HG03025 (cell line): Measurements from ENCODE around the gene ITGB1.
"Not testable (repeated sequence)": the region's sequence is repeated elsewhere in the genome, so short reads cannot be mapped to it uniquely, and the experiment has no call there.

ENCODE experiments used
- ATAC-seq: cut with Tn5 transposase; IDR thresholded peaks from one replicate; pipeline ENCODE4 v1.9.1; 2021; ENCODE audit warnings: mild to moderate bottlenecking, moderate library complexity; ENCODE audit not compliant: unreplicated experiment, low FRiP score

Gene ITGB1

DNA sequence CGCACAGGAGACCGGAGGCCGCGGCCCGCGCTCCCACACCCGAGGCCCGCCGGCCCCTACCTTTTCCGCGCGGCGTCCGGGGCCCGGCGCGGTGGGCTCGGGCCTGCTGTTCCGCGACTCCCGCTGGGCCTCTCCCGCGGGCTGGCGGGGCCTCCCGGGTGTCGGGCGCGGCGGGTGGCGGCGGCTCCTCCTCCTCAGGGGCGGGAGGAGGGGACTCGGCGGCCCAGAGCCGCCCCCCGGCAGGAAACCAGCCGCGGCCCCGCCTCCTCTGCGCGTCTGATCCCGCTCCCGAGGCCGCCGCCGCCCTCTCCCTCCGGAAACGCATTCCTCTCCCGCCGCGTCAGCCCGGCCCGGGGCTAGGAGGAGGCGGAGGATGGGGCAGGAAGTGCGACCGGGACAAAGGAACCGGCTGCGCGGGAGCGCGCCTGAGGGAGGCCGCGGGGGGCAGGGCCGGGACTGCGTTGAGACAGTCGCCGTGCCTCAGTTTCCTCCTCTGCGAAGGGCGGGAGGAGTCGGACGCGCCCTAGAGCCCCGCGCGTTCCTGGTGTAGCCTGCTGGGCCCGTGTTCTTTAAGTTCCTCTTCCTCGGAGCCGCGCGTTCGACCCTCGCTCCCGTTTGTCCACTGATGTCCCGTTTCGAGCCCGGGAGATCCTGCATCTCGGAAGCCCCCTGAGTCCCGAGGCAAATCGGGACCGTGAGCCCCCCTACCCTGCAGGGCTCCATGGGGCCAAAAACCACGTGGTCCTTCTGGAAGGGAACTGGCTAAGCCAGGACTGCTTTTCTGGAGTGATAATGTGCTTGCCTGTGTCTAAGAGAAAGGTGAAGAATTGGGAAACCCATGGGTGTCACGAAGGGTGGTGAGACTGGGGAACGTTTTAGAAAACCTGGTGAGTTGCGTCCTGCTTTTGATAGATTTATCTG is at the start of gene ITGB1:
Gene ITGB1, minus strand, starts transcription at position 146 of the 921 bp plus-strand sequence. CDS start 22,672 bp downstream, outside the sequence.
- ATAC-seq = peak; percentile 86

DNA sequence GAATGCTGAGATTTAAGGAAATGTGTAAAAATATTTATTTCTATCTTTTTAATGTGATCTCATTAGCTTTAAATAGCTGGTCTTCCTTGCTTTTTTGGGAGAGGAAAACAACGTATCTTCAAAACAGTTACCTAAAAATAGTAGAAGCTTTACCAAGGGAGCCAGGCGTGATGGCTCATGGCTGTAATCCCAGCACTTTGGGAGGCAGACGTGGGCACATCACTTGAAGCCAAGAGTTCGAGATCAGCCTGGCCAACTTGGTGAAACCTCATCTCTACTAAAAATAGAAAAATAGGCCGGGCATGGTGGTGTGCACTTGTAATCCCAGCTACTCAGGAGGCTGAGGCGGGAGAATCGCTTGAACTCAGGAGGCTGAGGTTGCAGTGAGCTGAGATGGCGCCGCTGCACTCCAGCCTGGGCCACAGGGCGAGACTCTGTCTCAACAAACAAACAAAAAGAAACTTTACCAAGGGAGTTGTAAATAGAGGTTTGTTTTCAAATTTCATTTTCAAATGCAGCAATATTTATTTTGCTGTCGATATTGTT is 48.4 kb upstream of the ITGB1 start:
- ATAC-seq = no peak

DNA sequence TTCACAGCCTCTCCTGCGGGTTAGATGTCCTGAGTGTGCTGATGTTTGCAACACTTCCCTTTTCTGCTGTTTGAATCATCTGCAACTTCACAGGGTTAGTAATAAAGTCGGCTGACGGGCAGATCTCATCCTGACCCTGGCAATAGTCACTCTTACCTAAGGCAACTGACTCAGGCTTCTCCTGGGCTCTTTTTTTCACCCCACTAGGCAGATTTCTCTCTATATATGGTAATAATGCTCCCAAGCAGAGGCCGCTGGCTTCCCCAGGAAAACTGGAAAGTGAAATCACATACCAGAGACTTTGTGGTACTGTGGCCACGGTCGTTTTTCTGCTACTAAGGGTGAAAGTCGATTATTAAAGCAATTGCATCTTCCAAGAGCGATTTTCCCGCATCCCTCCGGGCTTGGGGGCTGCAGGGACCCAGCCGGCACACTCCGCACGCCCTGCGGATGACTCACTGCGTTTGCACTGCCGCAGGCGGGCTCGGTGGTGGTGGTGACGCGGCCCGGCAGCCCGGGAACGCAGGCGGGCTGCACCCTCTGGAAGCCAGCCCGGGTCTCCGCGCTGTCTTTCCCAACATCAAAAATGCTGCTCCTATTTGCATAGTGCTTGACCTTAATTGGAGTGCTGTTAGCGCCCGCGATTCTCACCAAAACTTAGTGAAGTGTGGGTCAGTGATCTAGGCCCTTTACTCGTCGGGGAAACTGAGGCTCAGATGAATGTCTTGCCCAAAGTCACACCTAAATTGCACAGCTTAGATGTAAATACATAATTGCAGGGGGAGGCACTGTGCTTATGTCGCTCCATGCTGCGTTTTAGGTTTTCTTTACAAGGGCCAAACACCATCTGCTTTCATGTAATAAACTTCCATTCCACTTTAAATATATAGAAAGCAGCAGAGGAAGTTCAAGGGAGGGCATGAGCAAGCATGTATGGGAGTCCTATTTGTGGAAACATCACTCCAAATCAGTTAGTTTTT is 47.6 kb upstream of the ITGB1 start:
- no peak for ATAC-seq

DNA sequence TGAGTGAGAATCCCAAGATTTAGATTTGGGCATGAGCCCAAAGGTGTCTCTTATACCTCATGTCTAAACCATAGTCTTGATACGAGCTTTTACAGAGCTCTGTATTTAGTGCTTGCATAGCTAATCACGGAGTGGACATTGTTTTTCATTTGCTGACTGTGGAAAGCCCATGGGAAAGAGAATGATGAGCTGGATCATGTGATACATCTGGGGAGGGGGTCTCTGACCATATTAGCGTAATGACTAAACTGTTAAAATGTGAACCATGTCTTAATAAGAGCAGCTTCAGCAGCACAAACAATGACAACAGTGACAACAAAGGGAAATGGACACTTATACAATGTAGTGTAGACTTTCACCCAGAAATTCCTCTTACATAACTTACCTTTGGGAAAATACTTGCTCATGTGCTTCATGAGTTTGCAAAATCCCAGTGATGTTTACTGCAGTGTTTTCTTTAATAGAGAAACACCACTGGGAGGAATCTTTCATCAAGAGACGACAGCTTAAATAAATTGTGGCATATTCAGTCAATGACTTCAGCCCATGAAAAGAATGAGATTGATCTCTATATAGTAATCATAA is 44.0 kb upstream of the ITGB1 start:
- no peak for ATAC-seq

DNA sequence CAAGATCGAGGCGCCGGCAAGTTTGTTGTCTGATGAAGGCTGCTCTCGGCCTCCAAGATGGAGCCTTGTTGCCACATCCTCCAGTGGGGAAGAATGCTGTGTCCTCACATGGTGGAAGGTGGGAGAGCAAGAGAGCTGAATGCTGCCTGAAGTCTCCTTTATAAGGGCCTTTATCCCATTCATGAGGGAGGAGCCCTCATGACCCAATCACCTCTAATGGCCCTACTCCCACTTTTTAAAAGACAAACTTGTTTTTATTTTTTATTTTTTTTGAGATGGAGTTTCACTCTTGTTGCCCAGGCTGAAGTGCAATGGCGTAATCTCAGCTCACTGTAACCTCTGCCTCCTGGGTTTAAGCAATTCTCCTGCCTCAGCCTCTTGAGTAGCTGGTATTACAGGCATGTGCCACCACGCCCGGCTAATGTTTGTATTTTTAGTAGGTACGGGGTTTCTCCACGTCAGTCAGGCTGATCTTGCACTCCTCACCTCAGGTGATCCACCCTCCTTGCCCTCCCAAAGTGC is 40.1 kb upstream of the ITGB1 start:
- not testable (repeated sequence) for ATAC-seq

DNA sequence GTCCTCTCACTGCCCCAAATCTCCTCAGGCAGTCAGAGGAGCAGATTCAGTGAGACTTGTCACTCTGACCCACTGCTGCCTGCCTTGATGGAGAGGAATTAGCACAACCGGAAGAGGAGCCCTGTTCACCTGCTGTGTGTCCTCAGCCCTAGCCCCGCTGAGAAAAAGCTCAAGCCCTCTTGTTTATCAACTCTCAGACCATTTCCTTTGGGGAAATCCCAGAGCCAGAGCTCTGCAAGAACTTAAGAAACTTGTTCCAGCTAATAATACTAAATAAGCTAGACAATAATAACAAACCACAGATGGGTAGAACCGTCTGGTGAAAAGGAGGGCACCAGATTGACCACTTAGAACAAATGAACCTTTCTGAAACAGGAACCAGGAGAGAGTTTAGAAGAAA is 37.7 kb upstream of the ITGB1 start:
- no peak for ATAC-seq

DNA sequence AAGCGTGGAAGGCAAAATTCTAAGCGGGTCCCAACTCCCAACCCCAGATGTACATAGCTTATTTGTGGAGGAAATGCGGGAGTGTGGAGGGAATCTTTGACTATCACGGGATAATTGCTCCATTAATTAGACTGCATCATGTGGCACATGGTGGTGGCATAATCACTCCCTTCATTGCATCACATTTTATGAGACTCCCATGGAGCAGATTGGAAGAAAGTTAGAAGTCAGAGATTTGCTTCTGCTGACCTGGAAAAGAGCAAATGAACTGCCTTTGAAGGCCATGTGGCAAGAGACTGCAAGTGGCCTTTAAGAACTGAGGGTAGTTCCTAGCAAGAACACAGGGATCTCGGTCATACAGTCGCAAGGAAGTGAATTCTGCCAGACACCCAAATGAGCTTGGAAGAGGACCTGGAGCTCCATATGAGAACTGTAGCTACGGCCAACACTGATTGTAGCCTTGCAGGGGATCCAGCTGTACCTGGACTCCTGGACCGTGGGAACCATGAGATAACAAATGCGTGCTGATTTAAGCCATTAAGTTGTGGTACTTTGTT is 37.1 kb upstream of the ITGB1 start:
- no peak for ATAC-seq

DNA sequence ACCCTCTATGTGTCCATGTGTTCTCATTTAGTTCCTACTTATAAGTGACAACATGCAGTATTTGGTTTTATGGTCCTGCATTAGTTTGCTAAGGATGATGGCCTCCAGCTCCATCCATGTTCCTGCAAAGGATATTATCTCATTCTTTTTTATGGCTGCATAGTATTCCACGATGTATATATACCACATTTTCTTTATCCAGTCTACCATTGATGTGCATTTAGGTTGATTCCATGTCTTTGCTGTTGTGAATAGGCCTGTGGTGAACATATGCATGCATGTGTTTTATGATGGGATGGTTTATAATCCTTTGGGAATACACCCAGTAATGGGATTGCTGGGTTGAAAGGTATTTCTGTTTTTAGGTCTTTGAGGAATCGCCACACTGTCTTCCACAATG is 36.6 kb upstream of the ITGB1 start:
- not testable (repeated sequence) for ATAC-seq

DNA sequence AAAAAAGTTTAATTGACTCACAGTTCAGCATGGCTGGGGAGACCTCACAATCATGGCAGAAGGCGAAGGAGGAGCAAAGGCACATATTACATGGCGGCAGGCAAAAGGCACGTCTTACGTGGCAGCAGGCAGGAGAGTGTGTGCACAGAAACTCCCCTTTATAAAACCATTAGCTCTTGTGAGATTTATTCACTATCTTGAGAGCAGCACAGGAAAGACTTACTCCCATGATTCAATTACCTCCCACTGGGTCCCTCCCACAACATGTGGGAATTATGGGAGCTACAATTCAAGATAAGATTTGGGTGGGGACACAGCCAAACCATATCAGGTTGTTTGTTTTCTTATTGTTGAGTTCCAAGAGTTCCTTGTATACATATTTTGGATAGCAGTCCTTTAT is 34.3 kb upstream of the ITGB1 start:
- ATAC-seq = not testable (repeated sequence)

DNA sequence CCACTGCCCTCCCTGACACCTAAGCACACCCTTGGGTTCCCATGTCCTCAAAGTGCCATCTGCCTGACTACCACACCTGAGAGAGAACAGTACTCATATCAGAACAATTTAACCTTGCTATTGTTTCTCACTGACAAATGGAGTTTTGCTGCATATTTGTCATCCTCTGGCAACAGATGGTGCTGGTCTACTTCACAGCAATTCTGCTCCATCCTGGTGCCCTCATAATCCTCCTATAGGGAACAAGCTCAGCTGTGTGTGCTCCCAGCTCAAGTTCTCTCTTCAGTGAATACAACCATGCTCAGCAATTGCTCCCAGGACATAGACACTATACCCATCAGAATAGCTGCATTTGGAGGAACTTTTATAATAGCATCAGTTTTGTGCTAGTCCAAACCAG is 32.8 kb upstream of the ITGB1 start:
- no peak for ATAC-seq

DNA sequence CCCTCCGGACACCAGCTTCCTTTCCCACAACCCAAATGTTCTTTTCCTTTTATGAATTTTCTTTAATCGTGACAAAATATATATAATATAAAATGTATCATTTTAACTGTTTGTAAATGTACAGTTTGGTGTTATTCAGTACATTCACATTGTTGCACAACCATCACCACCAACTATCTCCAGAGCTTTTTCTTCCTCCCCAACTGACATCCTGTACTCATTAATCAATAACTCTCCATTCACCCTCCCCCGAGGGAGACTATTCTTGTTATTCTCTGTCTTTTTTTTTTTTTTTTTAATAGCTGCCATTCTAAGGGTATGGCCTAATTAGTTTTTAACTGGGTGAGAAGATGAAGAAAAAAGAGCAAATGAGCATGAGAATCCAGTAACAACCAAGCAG is 30.6 kb upstream of the ITGB1 start:
- ATAC-seq = no peak

DNA sequence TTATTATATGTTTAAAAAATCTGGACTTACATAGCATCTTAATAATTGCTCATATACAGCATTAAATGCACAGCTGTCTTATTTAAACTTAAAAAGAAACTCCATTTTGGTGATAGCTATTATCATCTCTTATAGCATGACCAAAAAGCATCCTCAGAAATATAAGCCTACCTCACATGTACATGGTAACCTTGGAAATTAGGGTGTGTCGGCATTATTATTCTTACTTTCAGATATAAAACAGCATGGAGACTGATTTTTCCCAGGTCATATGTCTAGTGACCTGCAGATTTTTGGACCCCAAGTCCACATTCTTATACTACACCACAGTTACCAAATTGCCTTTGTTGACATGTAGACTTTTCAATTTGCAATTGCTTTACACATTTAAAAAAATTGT is 29.1 kb upstream of the ITGB1 start:
- no peak for ATAC-seq

DNA sequence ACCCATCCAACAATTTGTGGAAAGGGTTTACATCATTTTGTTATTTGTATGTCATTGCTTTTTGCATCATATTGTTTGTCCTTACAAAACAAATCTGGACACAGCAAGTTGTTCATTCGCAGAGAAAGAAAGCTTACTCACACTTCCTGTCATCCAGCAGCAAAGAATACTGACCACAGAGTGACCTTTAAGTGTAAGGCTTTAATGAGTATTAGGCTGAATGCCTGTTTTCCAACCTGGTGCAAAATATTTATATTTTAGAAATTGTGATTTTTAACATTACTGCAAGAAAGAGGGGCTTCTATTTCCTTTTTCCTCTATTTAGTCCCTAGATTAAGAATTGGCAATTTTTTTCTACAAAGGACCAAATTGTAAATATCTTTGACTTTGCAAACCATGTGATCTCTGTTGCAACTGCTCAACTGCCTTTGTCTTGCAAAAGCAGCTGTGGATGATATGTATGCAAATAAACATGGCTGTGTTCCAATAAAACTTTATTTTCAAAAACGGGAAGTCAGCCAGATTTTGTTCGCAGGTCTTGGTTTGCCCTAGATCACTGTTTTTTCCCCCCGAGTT is 27.8 kb upstream of the ITGB1 start:
- no peak for ATAC-seq

DNA sequence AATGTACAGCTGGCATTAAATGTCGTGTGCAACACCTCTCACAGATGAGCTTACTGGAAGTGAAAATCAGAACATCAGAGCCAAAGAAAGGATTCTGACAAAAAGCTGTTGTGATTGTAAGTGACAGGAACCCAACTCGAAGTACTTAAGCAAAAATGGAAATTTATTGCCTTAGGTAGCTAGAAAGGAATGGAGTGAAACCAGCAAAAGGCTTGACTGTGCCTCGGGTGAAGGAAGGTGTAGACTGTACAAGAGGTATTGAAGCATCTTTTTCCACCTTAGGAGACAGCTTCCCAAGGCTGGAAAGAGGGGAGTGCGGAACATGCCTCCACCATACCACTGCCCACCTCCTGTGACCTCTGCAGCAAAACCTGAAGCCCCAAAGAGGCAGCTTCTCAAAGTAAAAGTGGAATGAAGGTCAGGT is 27.3 kb upstream of the ITGB1 start:
- no peak for ATAC-seq

DNA sequence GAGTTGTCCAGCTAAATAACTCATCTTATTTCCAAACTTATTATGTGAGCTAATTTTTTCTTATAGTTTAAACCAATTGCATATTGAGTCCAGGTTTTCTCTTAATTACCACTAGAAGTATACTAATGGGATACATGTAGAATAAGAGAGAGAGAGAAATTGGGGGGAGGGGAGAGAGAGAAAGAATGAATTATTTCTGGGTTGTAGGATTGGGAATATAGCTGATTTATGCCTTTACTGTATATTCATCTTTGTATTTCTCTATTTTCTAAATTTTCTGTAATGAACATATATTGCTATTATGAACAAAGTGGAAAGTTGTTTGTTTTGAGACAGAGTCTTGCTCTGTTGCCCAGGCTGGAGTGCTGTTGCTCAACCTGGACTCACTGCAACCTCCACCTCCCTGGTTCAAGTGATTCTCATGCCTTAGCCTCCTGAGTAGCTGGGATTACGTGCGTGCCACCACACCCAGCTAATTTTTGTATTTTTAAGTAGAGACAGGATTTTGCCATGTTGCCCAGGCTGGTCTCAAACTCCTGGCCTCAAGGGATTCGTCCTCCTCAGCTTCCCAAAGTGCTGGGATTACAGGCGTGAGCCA is 26.1 kb upstream of the ITGB1 start:
- no peak for ATAC-seq

DNA sequence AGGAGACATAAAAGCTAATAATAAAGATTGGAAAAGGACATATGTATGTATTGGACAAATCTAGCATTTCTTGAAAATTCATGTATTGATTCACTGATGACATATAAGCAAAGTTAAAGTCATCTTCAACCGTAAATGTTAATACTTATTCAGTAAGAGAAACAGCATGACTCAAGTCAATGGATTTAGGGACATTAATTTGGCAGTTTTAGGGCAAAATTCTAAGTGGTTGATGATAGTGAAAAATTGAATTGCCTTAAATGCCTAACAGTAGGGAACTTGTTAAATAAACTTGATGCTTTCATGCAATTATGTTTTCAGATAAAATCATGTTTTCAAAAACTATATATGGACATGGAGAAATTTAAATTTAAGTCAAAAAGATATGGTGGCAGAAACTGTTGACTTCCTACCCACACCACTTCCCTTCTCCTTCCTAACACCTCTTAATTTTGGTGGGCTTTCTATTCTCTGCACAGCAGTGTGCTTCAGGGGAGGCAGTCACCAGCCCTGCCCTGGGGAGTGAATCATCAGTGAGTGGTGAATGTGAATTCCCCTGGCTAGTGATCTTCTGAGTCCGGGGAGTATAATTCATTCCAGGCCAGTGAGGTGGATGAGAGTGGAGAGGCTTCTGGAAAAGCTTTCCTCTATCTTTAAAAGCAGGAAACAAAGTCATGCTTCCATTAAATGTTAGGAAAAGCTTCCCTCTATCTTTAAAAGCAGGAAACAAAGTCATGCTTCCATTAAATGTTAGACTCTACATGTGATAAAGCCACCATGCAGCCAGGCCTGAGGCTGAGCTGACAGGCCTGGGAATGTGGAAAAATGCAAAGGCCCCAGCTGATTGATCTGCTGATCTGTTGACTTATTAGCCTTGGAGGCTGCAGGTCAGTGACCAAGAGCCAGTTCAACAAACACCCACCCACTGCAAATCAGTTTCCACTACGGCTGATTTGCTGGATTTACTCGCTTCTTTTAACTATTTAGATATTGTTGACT is 25.2 kb upstream of the ITGB1 start:
- ATAC-seq = no peak

DNA sequence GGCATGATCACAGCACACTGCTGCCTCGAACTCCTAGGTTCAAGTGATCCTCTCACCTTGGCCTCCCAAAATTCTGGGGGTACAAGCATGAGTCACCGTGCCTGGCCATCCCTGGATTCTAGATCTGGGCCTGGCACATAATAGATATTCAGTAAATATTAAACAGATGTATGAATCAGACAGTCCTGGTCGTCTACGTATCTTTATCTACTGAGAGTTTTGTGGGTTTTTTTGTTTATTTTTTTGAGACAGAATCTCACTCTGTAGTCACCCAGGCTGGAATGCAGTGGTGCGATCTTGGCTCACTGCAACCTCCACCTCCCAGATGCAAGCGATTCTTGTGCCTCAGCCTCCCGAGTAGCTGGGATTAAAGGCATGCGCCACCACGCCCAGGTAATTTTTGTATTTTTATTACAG is 24.3 kb upstream of the ITGB1 start:
- no peak for ATAC-seq

DNA sequence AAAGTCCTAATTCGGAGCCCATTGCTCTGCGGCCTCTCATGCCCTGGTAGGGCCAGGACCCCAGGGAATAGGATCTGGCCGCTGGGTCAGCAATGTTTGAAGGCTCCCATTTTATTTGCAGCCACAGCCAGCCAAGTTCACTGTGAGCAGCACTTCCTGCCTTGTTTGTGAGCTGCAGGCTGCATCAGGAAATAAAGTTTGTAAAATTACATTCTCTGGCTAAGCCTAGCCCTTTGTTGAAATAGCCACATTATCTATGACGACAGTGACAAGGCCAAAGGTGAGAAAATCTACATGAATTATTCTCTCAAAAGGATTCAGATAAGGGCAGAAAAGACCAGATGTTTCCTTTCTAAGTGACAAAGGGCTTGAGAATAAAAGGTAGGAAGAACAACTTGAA is 23.7 kb upstream of the ITGB1 start:
- ATAC-seq = no peak
